A549 (cell line): ENCODE results near the gene DIS3L2.

Experiments used
- CEBPB ChIP-seq, 2 experiments: fragments of >200 bp in 1 of 2; sonication (Bioruptor Twin) in 1 of 2; formaldehyde crosslinking in 1 of 2; IDR thresholded peaks; 2 replicates each; pipeline ENCODE4 v1.6.1; 2012 to 2016
- CTCF ChIP-seq: fragments of >200 bp; sonication (Bioruptor Twin); formaldehyde crosslinking; IDR thresholded peaks from 3 replicates; pipeline ENCODE4 v1.5.1; 2016

- no peak for TF ChIP-seq CEBPB (IDR thresholded peaks at IDR 0.05)
- TF ChIP-seq CTCF = no peak
Observed at GRCh38 chr2:232273903-232274643, 312.6 kb downstream of the DIS3L2 start.
